Astrocyte of the cerebellum (primary cell): Measurements from ENCODE around the gene RO60.

Experiments used
- DNase-seq: peaks from one replicate; pipeline ENCODE4 v3.0.0-alpha.2; 2011; ENCODE audit warnings: low read depth
- H3K4me3 ChIP-seq: 2 replicates; pipeline ENCODE4 v1.5.1; 2011; ENCODE audit warnings: mild to moderate bottlenecking, low read depth, low read length, moderate library complexity
- CTCF ChIP-seq: IDR thresholded peaks from 2 replicates; pipeline ENCODE4 v1.5.1; 2012; ENCODE audit warnings: low read length, low read depth, moderate library complexity, mild to moderate bottlenecking; ENCODE audit errors: missing control alignments
- in situ Hi-C: cut with HindIII; loops from 2 replicates; pipeline ENCODE4 v1.10.0; 2017; ENCODE audit warnings: low sequenced_read_pairs

The RO60 gene

GRCh38 chr1:193102662-193103061, 43.2 kb downstream of the RO60 start:
- in situ Hi-C loops: no loop called here
- TF ChIP-seq CTCF: no peak

GRCh38 chr1:193103759-193104501, 44.5 kb downstream of the RO60 start:
- no peak for TF ChIP-seq CTCF
- DNase-seq: no peak
- in situ Hi-C loops: no loop called here
- peak overlapping the region; percentile 72 for H3K4me3 ChIP-seq

More at GRCh38 chr1:193102662-193103061, 43.2 kb downstream of the RO60 start:
- no peak overlapping the region for H3K4me3 ChIP-seq
- DNase-seq: no peak

GRCh38 chr1:193104502-193104906, 45.1 kb downstream of the RO60 start:
- H3K4me3 ChIP-seq: peak overlapping the region; percentile 72
- DNase-seq: peak; percentile 6
- in situ Hi-C loops: no loop called here
- no peak for TF ChIP-seq CTCF

GRCh38 chr1:193104907-193105820, 45.8 kb downstream of the RO60 start, which contains the start of gene GLRX2:
GLRX2 (minus strand) TSS chr1:193105414; CDS start chr1:193105382, 32 bp downstream.
- in situ Hi-C loops: no loop called here
- H3K4me3 ChIP-seq: peak within 1 kb of the TSS; percentile 72
- peak; percentile 45 for DNase-seq
- no peak for TF ChIP-seq CTCF

- in situ Hi-C loops: no loop called here
- peak overlapping the region; percentile 72 for H3K4me3 ChIP-seq
Observed at GRCh38 chr1:193105821-193106177, 46.4 kb downstream of the RO60 start.

More at GRCh38 chr1:193105821-193106177, 46.4 kb downstream of the RO60 start:
- no peak for TF ChIP-seq CTCF
- no peak for DNase-seq
